Gastrocnemius medialis (tissue), 4 donors: ENCODE data around the gene SPEG.

Source experiments
- CTCF ChIP-seq, 5 experiments: fragments of 450-650 bp in 3 of 5; fragments of 200-600 bp in 2 of 5; sonication (generic) in 2 of 5; IDR thresholded peaks in 4 of 5; conservative IDR thresholded peaks in 1 of 5; 1 replicate in 4 of 5; 2 replicates in 1 of 5; pipeline ENCODE4 v1.5.1; 2016 to 2019; ENCODE audit warnings: antibody characterized with exemption in 5 of 5, mild to moderate bottlenecking in 3 of 5, moderate library complexity in 3 of 5
- POLR2A ChIP-seq, 2 donors: fragments of 450-650 bp; IDR thresholded peaks; one replicate each; pipeline ENCODE4 v1.6.1; 2017; ENCODE audit warnings: antibody characterized with exemption in 2 of 2, mild to moderate bottlenecking in 2 of 2, moderate library complexity in 2 of 2

GRCh38 chr2:219527472-219527871 is 92.8 kb downstream of the SPEG start:
- TF ChIP-seq CTCF (IDR thresholded peaks at IDR 0.05 in 4 of 5, conservative IDR thresholded peaks at IDR 0.05 in 1 of 5) (no peak), POLR2A (IDR thresholded peaks at IDR 0.05) (no peak)
